ENCODE results near the gene ADGRG6. TPM values are rescaled to one million over a fixed set of nuclear protein-coding genes. Genes with fewer than 3 reads are reported as not detected.

ADGRG6 gene
- total RNA-seq, 2 donors from 2014 or later = 6.4 to 6.8 TPM

DNA sequence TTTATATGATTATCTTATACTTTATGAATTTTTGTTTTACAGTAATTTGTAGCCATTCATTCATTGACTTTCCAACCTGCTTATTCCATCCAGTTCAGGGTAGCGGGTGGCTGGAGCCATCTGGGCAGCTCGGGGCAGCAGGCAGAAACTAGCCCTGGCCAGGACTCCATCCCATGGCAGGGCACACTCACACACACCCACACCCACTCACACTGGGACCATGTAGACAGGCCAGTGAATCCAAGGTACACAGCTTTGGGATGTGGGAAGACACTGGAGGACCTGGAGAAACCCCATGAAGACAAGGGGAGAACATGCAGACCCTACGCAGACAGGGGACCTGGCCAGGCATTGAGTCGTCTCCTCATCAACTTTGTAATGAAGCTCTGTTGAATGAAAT, 84.8 kb downstream of the ADGRG6 start:
- Histone ChIP-seq H3K36me3 (no peaks in the 10 kb centered on the region), H3K9me3 (no peaks in the 10 kb centered on the region), H3K4me3 (no peak overlapping the region), H3K27ac (no peak overlapping the region), H3K27me3 (replicated peaks; ENCODE audit: insufficient read depth) (no peaks in the 10 kb centered on the region), H3K4me1 (ENCODE audit: control insufficient read depth in 1 of 2, low read depth in 2 of 2) (no peaks in the 10 kb centered on the region)
- ATAC-seq (ENCODE audit: insufficient number of reproducible peaks, low FRiP score, low read depth) (no peak), DNase-seq (ENCODE audit: low spot score) (no peak)
- TF ChIP-seq, protein P1, sequence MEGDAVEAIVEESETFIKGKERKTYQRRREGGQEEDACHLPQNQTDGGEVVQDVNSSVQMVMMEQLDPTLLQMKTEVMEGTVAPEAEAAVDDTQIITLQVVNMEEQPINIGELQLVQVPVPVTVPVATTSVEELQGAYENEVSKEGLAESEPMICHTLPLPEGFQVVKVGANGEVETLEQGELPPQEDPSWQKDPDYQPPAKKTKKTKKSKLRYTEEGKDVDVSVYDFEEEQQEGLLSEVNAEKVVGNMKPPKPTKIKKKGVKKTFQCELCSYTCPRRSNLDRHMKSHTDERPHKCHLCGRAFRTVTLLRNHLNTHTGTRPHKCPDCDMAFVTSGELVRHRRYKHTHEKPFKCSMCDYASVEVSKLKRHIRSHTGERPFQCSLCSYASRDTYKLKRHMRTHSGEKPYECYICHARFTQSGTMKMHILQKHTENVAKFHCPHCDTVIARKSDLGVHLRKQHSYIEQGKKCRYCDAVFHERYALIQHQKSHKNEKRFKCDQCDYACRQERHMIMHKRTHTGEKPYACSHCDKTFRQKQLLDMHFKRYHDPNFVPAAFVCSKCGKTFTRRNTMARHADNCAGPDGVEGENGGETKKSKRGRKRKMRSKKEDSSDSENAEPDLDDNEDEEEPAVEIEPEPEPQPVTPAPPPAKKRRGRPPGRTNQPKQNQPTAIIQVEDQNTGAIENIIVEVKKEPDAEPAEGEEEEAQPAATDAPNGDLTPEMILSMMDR (IDR thresholded peaks at IDR 0.05) = no peak

- no peak overlapping the region for H3K27ac ChIP-seq
- DNase-seq (ENCODE audit: low spot score) (no peak), ATAC-seq (ENCODE audit: insufficient number of reproducible peaks, low FRiP score, low read depth) (no peak)
- no peaks in the 10 kb centered on the region for H3K4me1 ChIP-seq (ENCODE audit: control insufficient read depth in 1 of 2, low read depth in 2 of 2)
- H3K36me3 ChIP-seq = no peaks in the 10 kb centered on the region
- no peaks in the 10 kb centered on the region for H3K9me3 ChIP-seq
- TF ChIP-seq, protein P1 (IDR thresholded peaks at IDR 0.05) = peak; percentile 45
- no peaks in the 10 kb centered on the region for H3K27me3 ChIP-seq (replicated peaks; ENCODE audit: insufficient read depth)
- H3K4me3 ChIP-seq = no peak overlapping the region
Observed at GRCh38 chr6:142387997-142388815, 86.4 kb downstream of the ADGRG6 start.

- H3K27ac ChIP-seq = no peak overlapping the region
- H3K4me1 ChIP-seq (ENCODE audit: control insufficient read depth in 1 of 2, low read depth in 2 of 2) = no peaks in the 10 kb centered on the region
- DNase-seq (ENCODE audit: low spot score) = no peak
- no peak overlapping the region for H3K4me3 ChIP-seq
- no peaks in the 10 kb centered on the region for H3K36me3 ChIP-seq
- TF ChIP-seq, protein P1 (IDR thresholded peaks at IDR 0.05) = no peak
- no peaks in the 10 kb centered on the region for H3K27me3 ChIP-seq (replicated peaks; ENCODE audit: insufficient read depth)
- no peak for ATAC-seq (ENCODE audit: insufficient number of reproducible peaks, low FRiP score, low read depth)
- no peaks in the 10 kb centered on the region for H3K9me3 ChIP-seq
Observed at GRCh38 chr6:142395266-142395665, 93.5 kb downstream of the ADGRG6 start.

DNA sequence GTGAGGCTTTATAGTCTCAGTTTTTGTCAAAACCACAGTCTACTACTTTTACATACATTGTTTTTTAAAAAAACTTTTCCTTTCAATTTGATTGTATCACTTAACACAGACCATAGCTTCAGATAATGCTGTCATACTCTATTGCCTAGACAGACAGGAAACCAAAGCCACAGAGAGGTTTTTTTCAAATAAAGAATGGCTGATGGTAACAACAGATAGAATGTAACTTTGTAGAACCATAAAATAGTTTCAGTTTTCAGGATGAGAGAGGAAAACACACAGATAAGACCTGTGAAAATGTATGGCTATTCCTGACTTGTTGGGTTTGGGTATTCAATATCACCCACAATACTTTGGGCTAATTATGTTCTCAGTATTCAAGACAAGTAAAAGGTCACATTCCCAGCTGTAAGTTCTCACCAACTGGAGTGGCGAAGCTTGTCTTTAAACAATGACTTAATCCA, 94.0 kb downstream of the ADGRG6 start:
- no peak overlapping the region for H3K27ac ChIP-seq

GRCh38 chr6:142398353-142398752, 96.5 kb downstream of the ADGRG6 start:
- no peaks in the 10 kb centered on the region for H3K4me1 ChIP-seq (ENCODE audit: control insufficient read depth in 1 of 2, low read depth in 2 of 2)
- H3K36me3 ChIP-seq = no peaks in the 10 kb centered on the region
- no peak for ATAC-seq (ENCODE audit: insufficient number of reproducible peaks, low FRiP score, low read depth)
- H3K27ac ChIP-seq = no peak overlapping the region
- DNase-seq (ENCODE audit: low spot score) = no peak
- TF ChIP-seq, protein P1 (IDR thresholded peaks at IDR 0.05) = no peak
- no peak overlapping the region for H3K4me3 ChIP-seq
- H3K27me3 ChIP-seq (replicated peaks; ENCODE audit: insufficient read depth) = no peaks in the 10 kb centered on the region
- no peaks in the 10 kb centered on the region for H3K9me3 ChIP-seq

More for the DNA sequence above, 94.0 kb downstream of the ADGRG6 start:
- Histone ChIP-seq H3K27me3 (replicated peaks; ENCODE audit: insufficient read depth) (no peaks in the 10 kb centered on the region), H3K4me1 (ENCODE audit: control insufficient read depth in 1 of 2, low read depth in 2 of 2) (no peaks in the 10 kb centered on the region), H3K4me3 (no peak overlapping the region), H3K36me3 (no peaks in the 10 kb centered on the region), H3K9me3 (no peaks in the 10 kb centered on the region)
- no peak for DNase-seq (ENCODE audit: low spot score)
- ATAC-seq (ENCODE audit: insufficient number of reproducible peaks, low FRiP score, low read depth) = no peak
- TF ChIP-seq, protein P1 (IDR thresholded peaks at IDR 0.05) = no peak

Measured in thoracic aorta (tissue), 2 donors.